RWPE2 (cell line): Measurements from ENCODE around the gene SUSD6.

Experiments used
- ATAC-seq: fragments of 200-7000 bp; cut with Tn5 transposase; 3 replicates; pipeline ENCODE4 v1.9.1; 2021; ENCODE audit warnings: low read depth
- DNase-seq: peaks from one replicate; pipeline ENCODE4 v3.0.0-alpha.2; 2020; ENCODE audit warnings: low spot score
- H3K27ac ChIP-seq: fragments of 450-650 bp; 2 replicates; pipeline ENCODE4 v1.5.1; 2017; ENCODE audit warnings: mild to moderate bottlenecking; ENCODE audit not compliant: poor library complexity, severe bottlenecking
- H3K27me3 ChIP-seq: fragments of 250-450 bp; sonication (Bioruptor Pico); 2 replicates; pipeline ENCODE4 v1.5.1; 2021; ENCODE audit warnings: mild to moderate bottlenecking, moderate library complexity; ENCODE audit not compliant: insufficient read depth, poor library complexity, severe bottlenecking
- H3K36me3 ChIP-seq: fragments of 250-450 bp; sonication (Bioruptor Pico); 2 replicates; pipeline ENCODE4 v1.5.1; 2020; ENCODE audit warnings: low read depth, mild to moderate bottlenecking, moderate library complexity
- H3K4me1 ChIP-seq: fragments of 250-450 bp; sonication (Bioruptor Pico); 2 replicates; pipeline ENCODE4 v1.5.1; 2021; ENCODE audit warnings: mild to moderate bottlenecking, moderate library complexity; ENCODE audit not compliant: insufficient read depth, poor library complexity, severe bottlenecking
- H3K4me3 ChIP-seq: fragments of 250-450 bp; sonication (Bioruptor Pico); 2 replicates; pipeline ENCODE4 v1.5.1; 2021; ENCODE audit warnings: mild to moderate bottlenecking, moderate library complexity; ENCODE audit not compliant: severe bottlenecking
- H3K9me3 ChIP-seq: fragments of 250-450 bp; sonication (Bioruptor Pico); 2 replicates; pipeline ENCODE4 v1.5.1; 2021; ENCODE audit warnings: mild to moderate bottlenecking, moderate library complexity; ENCODE audit not compliant: severe bottlenecking
- TF ChIP-seq, protein P1 (sequence below): fragments of 450-650 bp; IDR thresholded peaks from one replicate; pipeline ENCODE4 v1.5.1; 2017; ENCODE audit warnings: mild to moderate bottlenecking, moderate library complexity; ENCODE audit not compliant: poor library complexity, severe bottlenecking

SUSD6 gene

DNA sequence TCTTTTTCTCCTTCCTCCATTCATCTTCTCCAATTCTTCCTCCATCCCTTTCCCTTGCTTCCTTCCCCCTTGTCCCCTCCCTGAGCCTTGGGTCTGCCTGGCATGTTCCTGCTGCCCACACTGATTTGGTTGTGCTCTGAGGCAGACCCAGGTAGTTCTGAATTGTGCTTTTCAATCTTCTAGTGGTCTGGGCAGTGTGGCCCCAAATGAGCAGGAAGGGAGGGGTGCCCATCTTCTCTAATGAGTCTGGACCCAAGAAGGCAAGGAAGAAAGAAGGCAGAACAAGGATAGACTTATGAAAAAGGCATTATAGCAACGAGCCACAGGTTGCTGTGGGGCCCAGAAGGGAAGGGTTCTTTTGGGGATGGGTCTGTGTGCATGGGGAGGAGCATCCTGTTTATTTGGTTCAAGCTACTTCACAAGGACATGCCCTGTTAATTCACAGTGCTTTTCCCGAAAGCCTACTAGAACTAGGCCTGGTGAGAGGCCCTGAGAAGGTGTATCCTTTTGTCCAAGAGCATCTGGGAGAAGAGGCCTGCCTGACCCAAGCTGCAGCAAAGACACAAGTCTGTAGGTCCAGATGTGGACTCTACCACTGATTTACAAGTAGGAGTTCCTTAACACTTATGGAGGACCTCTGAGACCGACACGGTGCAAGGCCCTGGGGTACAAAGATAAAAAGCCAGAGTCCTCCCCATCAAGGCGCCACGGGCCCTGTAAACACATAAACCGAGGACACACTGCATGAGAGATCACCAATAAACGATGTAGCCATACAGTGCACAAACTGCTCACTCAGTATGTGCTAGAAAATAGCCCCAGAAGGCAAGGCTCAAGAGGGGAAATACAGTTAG is 1.1 kb upstream of the SUSD6 start:
- H3K36me3 ChIP-seq: no peaks in the 10 kb centered on the region
- H3K4me3 ChIP-seq: peak overlapping the region; percentile 100
- ATAC-seq: 0 out of 3 replicates have a peak, but pooled peaks have one; percentile 2
- DNase-seq: no peak
- no peaks in the 10 kb centered on the region for H3K27me3 ChIP-seq
- peak overlapping the region; percentile 57 for H3K27ac ChIP-seq
- H3K9me3 ChIP-seq: no peaks in the 10 kb centered on the region
- TF ChIP-seq, protein P1, sequence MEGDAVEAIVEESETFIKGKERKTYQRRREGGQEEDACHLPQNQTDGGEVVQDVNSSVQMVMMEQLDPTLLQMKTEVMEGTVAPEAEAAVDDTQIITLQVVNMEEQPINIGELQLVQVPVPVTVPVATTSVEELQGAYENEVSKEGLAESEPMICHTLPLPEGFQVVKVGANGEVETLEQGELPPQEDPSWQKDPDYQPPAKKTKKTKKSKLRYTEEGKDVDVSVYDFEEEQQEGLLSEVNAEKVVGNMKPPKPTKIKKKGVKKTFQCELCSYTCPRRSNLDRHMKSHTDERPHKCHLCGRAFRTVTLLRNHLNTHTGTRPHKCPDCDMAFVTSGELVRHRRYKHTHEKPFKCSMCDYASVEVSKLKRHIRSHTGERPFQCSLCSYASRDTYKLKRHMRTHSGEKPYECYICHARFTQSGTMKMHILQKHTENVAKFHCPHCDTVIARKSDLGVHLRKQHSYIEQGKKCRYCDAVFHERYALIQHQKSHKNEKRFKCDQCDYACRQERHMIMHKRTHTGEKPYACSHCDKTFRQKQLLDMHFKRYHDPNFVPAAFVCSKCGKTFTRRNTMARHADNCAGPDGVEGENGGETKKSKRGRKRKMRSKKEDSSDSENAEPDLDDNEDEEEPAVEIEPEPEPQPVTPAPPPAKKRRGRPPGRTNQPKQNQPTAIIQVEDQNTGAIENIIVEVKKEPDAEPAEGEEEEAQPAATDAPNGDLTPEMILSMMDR: no peak
- H3K4me1 ChIP-seq: peaks cover 17% of the 10 kb centered on the region

DNA sequence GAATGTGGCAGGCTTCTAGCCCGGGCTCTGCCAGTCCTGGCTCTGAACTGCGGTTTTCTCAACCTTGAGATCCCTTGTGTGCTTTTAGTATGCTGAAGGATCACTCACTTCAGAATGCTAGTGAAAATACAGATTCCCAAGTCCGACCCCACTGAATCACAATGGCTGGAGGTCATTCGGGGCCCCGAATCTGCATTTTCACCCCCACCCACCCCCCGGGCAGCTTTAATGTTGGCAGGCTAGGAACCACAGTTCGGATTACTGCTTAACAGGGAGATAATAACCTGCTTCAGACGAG is 573 bp upstream of the SUSD6 start:
- H3K4me1 ChIP-seq: peaks cover 22% of the 10 kb centered on the region
- TF ChIP-seq, protein P1: no peak
- DNase-seq (no peak), ATAC-seq (no peak)
- H3K36me3 ChIP-seq: no peaks in the 10 kb centered on the region
- peak overlapping the region; percentile 57 for H3K27ac ChIP-seq
- no peaks in the 10 kb centered on the region for H3K9me3 ChIP-seq
- H3K4me3 ChIP-seq: peak overlapping the region; percentile 100
- no peaks in the 10 kb centered on the region for H3K27me3 ChIP-seq

DNA sequence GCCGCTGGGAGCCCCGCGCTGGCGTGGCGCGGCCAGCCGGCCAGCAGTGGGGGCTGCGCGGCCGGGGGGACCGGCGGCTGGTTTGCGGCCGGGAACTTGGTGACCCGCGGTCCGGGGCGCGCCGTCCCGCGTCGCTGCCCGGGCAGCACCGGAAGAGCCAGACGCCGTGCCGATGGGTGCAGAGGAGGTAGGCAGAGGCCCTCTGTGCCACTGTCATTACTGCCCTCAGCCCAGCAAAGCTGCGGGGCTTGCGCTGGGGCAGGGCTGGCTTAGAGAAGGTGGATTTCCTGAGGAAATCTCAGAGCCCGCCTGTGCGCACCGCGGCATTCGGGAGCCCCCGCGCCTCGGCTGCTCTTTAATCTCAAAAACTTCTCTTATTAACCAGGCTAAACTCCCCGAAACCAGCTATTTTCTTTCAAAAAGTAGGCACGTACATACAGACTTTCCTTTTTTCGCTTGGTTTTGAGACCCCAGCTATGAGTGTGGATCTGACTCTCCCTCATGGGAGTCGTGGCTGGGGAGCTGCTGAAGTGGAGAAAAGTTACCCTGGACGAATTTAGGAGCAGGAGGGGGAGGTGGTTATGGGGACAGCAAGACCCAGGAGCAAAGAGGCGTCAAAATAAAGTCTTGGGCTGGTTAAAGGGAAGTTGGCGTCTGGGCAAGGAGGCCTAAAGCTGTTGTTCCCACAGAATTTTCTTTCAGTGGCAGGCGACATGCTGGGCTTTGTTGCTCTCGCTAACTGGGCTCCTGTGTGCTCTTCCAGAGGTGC is 802 bp downstream of the SUSD6 start:
- Histone ChIP-seq H3K4me3 (peak overlapping the region; percentile 100), H3K4me1 (peaks cover 34% of the 10 kb centered on the region), H3K27me3 (no peaks in the 10 kb centered on the region), H3K27ac (peak overlapping the region; percentile 57), H3K9me3 (no peaks in the 10 kb centered on the region), H3K36me3 (no peaks in the 10 kb centered on the region)
- TF ChIP-seq, protein P1: no peak
- peak; percentile 40 for ATAC-seq
- DNase-seq: no peak

DNA sequence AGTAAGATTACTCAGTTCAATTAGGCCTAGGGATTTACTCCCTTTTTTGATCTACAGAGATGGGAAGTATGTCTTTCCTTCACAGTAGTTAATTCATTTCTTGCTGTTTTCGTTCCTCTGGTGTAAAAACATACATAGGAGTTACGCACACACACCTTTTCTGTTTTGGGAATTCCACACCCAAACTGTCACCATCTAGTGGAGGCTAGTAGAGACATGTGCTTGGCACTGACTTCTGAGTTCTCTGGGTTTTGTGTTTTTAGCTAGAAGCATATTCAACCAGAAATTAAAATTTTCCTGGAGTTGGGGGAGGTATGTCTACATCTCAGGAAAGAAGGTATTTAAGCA is 1.4 kb downstream of the SUSD6 start:
- H3K4me3 ChIP-seq: peak overlapping the region; percentile 100
- no peaks in the 10 kb centered on the region for H3K9me3 ChIP-seq
- H3K36me3 ChIP-seq: no peaks in the 10 kb centered on the region
- H3K27ac ChIP-seq: peak overlapping the region; percentile 57
- TF ChIP-seq, protein P1: peak; percentile 49
- no peaks in the 10 kb centered on the region for H3K27me3 ChIP-seq
- H3K4me1 ChIP-seq: peaks cover 34% of the 10 kb centered on the region
- 0 out of 3 replicates have a peak, but pooled peaks have one; percentile 10 for ATAC-seq
- DNase-seq: no peak
